OCI-LY7 (cell line): ENCODE data around the gene VIL1. TPM values are rescaled to one million over a fixed set of nuclear protein-coding genes. Genes with fewer than 3 reads are reported as not detected.

Experiments used
- BruUV-seq: library from RNA; stranded (reverse); fragments of 400-500 nt; replicated peaks from 2 replicates; lab custom pipeline; 2021; lab: Mats Ljungman, UMichigan
- CTCF ChIA-PET: fragments of 300-600 bp; sonication (Branson Sonifier 250); formaldehyde crosslinking; loops from one replicate; lab custom pipeline; 2022; ENCODE audit warnings: antibody characterized with exemption; ENCODE audit not compliant: unreplicated experiment; lab: Charles Lee
- POLR2A ChIA-PET: fragments of 300-600 bp; sonication (Branson Sonifier 250); formaldehyde crosslinking; loops from one replicate; lab custom pipeline; 2022; ENCODE audit warnings: antibody characterized with exemption; lab: Charles Lee
- DNase-seq: peaks from one replicate; pipeline ENCODE4 v3.0.0-alpha.2; 2015; ENCODE audit warnings: low spot score
- H2AFZ ChIP-seq: fragments of 200-600 bp; sonication (generic), shearing (Covaris generic); 2 replicates; pipeline ENCODE4 v1.6.1; 2014; ENCODE audit warnings: mild to moderate bottlenecking, antibody characterized with exemption, low read length, moderate library complexity
- H3K27ac ChIP-seq: fragments of 200-600 bp; sonication (generic); 2 replicates; pipeline ENCODE4 v1.5.1; 2014; ENCODE audit warnings: mixed run types, low read depth, mild to moderate bottlenecking, moderate library complexity, low read length, inconsistent platforms; ENCODE audit not compliant: poor library complexity, severe bottlenecking
- H3K36me3 ChIP-seq: fragments of 200-600 bp; sonication (generic); 2 replicates; pipeline ENCODE4 v1.6.1; 2014; ENCODE audit warnings: mild to moderate bottlenecking, antibody characterized with exemption, low read length, moderate library complexity, mixed read lengths; ENCODE audit not compliant: insufficient read depth
- H3K4me1 ChIP-seq: fragments of 200-600 bp; sonication (generic); 2 replicates; pipeline ENCODE4 v1.5.1; 2014; ENCODE audit warnings: mild to moderate bottlenecking, low read length; ENCODE audit not compliant: insufficient read depth, poor library complexity, severe bottlenecking
- H3K4me2 ChIP-seq: fragments of 200-600 bp; sonication (generic); 2 replicates; pipeline ENCODE4 v1.6.1; 2014; ENCODE audit warnings: mild to moderate bottlenecking, low read length
- H3K4me3 ChIP-seq: fragments of 200-600 bp; sonication (generic); 2 replicates; pipeline ENCODE4 v1.5.1; 2014; ENCODE audit warnings: mild to moderate bottlenecking, low read depth, low read length; ENCODE audit not compliant: poor library complexity, severe bottlenecking
- H3K79me2 ChIP-seq: fragments of 200-600 bp; sonication (generic); 2 replicates; pipeline ENCODE4 v1.6.1; 2016; ENCODE audit warnings: low read depth, mild to moderate bottlenecking, low read length, moderate library complexity, mixed read lengths; ENCODE audit not compliant: insufficient read depth
- H3K9me2 ChIP-seq: fragments of 200-600 bp; sonication (generic); 2 replicates; pipeline ENCODE4 v1.6.1; 2016; ENCODE audit warnings: mild to moderate bottlenecking, low read length, mixed read lengths; ENCODE audit not compliant: insufficient read depth
- H3K9me3 ChIP-seq: fragments of 200-600 bp; sonication (generic); 2 replicates; pipeline ENCODE4 v1.6.1; 2014; ENCODE audit warnings: mild to moderate bottlenecking, mixed run types, low read length, mixed read lengths
- H4K20me1 ChIP-seq: fragments of 200-600 bp; sonication (generic); 2 replicates; pipeline ENCODE4 v1.6.1; 2014; ENCODE audit warnings: mild to moderate bottlenecking, antibody characterized with exemption, low read length, moderate library complexity, mixed read lengths; ENCODE audit not compliant: insufficient read depth
- EZH2phosphoT487 ChIP-seq: fragments of 200-600 bp; sonication (generic); IDR thresholded peaks from 2 replicates; pipeline ENCODE4 v1.6.1; 2018; ENCODE audit warnings: low read depth, borderline replicate concordance, mild to moderate bottlenecking, mixed run types, antibody characterized with exemption, low read length, moderate library complexity, mixed read lengths
- intact Hi-C: fragments of 100-400 bp; cut with micrococcal nuclease; formaldehyde crosslinking; loops from one replicate; pipeline ENCODE4 v1.10.0; 2022; ENCODE audit not compliant: unreplicated experiment
- total RNA-seq, 2 experiments: library from RNA; depleted of rRNA in 1 of 2; stranded (reverse); fragments of >200 nt in 1 of 2; shearing (Covaris generic) in 1 of 2; gene quantifications; 2 replicates each; pipeline ENCODE4 v1.2.3, GENCODE V29; 2014 to 2022
- TF ChIP-seq, protein P1 (sequence below): fragments of 200-600 bp; sonication (generic); conservative IDR thresholded peaks from 2 replicates; pipeline ENCODE4 v1.5.1; 2014; ENCODE audit warnings: mild to moderate bottlenecking, antibody characterized with exemption, low read length, moderate library complexity, mixed read lengths

Gene VIL1
- total RNA-seq, 2 experiments from 2014 or later = 0.47 TPM; not detected in 1

GRCh38 chr2:218389333-218390150 lies 29.4 kb upstream of the VIL1 start:
- no peaks in the 10 kb centered on the region for H3K9me3 ChIP-seq
- no peaks in the 10 kb centered on the region for H3K79me2 ChIP-seq
- no peaks in the 10 kb centered on the region for H4K20me1 ChIP-seq
- TF ChIP-seq, protein P1, sequence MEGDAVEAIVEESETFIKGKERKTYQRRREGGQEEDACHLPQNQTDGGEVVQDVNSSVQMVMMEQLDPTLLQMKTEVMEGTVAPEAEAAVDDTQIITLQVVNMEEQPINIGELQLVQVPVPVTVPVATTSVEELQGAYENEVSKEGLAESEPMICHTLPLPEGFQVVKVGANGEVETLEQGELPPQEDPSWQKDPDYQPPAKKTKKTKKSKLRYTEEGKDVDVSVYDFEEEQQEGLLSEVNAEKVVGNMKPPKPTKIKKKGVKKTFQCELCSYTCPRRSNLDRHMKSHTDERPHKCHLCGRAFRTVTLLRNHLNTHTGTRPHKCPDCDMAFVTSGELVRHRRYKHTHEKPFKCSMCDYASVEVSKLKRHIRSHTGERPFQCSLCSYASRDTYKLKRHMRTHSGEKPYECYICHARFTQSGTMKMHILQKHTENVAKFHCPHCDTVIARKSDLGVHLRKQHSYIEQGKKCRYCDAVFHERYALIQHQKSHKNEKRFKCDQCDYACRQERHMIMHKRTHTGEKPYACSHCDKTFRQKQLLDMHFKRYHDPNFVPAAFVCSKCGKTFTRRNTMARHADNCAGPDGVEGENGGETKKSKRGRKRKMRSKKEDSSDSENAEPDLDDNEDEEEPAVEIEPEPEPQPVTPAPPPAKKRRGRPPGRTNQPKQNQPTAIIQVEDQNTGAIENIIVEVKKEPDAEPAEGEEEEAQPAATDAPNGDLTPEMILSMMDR = no peak
- no peak for TF ChIP-seq EZH2phosphoT487
- H3K4me2 ChIP-seq = no peak overlapping the region
- no peak for DNase-seq
- no peak overlapping the region for H2AFZ ChIP-seq
- intact Hi-C loops = no loop called here
- ChIA-PET CTCF (interaction anchor here (0.6 kb wide), 1 partner anchor 999 kb away, joined by 3 read pairs; no protein-coding TSS in a partner anchor), POLR2A (no interaction called here)
- BruUV-seq = no TSS peak
- peaks cover 9% of the 10 kb centered on the region for H3K4me1 ChIP-seq
- H3K9me2 ChIP-seq = no peaks in the 10 kb centered on the region
- H3K4me3 ChIP-seq = no peak overlapping the region
- no peak overlapping the region for H3K27ac ChIP-seq
- no peaks in the 10 kb centered on the region for H3K36me3 ChIP-seq

DNA sequence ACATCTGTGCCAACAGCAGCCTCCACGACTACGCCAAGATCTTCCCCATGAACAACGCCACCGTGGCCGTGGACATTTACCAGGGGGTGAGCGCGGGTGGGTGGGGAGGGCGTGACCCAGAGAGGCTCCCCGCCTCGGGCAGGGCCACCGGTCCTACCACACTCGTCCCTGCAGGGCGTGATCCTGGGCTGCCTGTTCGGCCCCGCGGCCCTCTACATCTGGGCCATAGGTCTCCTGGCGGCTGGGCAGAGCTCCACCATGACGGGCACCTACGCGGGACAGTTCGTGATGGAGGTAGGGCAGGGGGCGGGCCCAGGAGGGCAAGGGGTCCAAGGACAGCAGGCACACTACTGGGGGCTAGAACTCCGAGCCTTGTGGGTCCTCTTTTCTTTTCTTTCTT lies 27.7 kb upstream of the VIL1 start:
- TF ChIP-seq EZH2phosphoT487 = no peak
- TF ChIP-seq, protein P1 = no peak
- BruUV-seq = no TSS peak
- no peak for DNase-seq
- Histone ChIP-seq H3K79me2 (no peaks in the 10 kb centered on the region), H3K4me3 (no peak overlapping the region), H3K9me3 (no peaks in the 10 kb centered on the region), H3K36me3 (no peaks in the 10 kb centered on the region), H2AFZ (no peak overlapping the region), H3K4me1 (peaks cover 21% of the 10 kb centered on the region), H3K4me2 (no peak overlapping the region), H3K9me2 (no peaks in the 10 kb centered on the region), H3K27ac (no peak overlapping the region), H4K20me1 (no peaks in the 10 kb centered on the region)
- ChIA-PET CTCF (no interaction called here), POLR2A (interaction anchor here (1.2 kb wide), 1 partner anchor 17 kb away, joined by 3 read pairs; no protein-coding TSS in a partner anchor)
- intact Hi-C loops = no loop called here

DNA sequence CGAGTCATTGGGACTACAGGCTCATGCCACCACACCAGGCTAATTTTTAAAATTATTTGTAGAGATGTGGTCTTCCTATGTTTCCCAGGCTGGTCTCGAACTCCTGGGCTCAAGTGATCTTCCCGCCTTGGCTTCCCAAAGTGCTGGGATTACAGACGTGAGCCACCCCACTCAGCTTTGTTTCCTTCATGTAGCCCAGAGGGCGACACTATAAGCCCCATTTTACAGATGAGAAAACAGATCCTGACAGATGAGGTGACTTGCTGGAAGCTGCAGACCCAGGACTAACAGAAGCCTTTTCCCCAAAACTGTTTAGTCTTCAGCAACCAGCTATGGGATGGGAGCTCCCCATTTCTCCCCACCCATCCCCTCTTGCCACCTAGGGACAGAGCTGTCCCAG lies 26.5 kb upstream of the VIL1 start:
- BruUV-seq = no TSS peak
- Histone ChIP-seq H2AFZ (no peak overlapping the region), H3K9me2 (no peaks in the 10 kb centered on the region), H3K4me2 (no peak overlapping the region), H3K36me3 (no peaks in the 10 kb centered on the region), H3K79me2 (no peaks in the 10 kb centered on the region), H3K9me3 (no peaks in the 10 kb centered on the region), H4K20me1 (no peaks in the 10 kb centered on the region), H3K4me3 (no peak overlapping the region), H3K4me1 (peaks cover 32% of the 10 kb centered on the region), H3K27ac (no peak overlapping the region)
- DNase-seq = no peak
- no peak for TF ChIP-seq EZH2phosphoT487
- ChIA-PET POLR2A (interaction anchor here (0.7 to 1.8 kb wide), 5 partner anchors 13 to 96 kb away, joined by 3 to 7 read pairs (median 4); no protein-coding TSS in a partner anchor), CTCF (interaction anchor here (0.9 kb wide), 1 partner anchor 120 kb away, joined by 3 read pairs; no protein-coding TSS in a partner anchor)
- intact Hi-C loops = no loop called here
